GM13976 (cell line): ENCODE results near the gene CACNB2.

Source experiments
- DNase-seq: peaks from one replicate; pipeline ENCODE4 v3.0.0; 2012; ENCODE audit warnings: low spot score
- CTCF ChIP-seq: IDR thresholded peaks from 2 replicates; pipeline ENCODE4 v1.5.1; 2012; ENCODE audit warnings: borderline replicate concordance, mild to moderate bottlenecking; ENCODE audit not compliant: insufficient read depth; ENCODE audit errors: extremely low read depth, missing control alignments, control extremely low read depth
- in situ Hi-C: fragments of 300-500 bp; cut with MboI; formaldehyde crosslinking; loops from one replicate; pipeline ENCODE4 v1.12.0; 2022; ENCODE audit warnings: low sequenced_read_pairs, mixed read lengths, inconsistent platforms; ENCODE audit not compliant: unreplicated experiment

The CACNB2 gene

GRCh38 chr10:18140149-18140956 is at the start of gene CACNB2:
CACNB2 (plus strand) TSS chr10:18140424.
- TF ChIP-seq CTCF, result no peak
- DNase-seq, result peak; percentile 18
- in situ Hi-C loops, result no loop called here

- TF ChIP-seq CTCF, result no peak
- in situ Hi-C loops, result no loop called here
- no peak for DNase-seq
Observed at GRCh38 chr10:18094332-18094731, 45.9 kb upstream of the CACNB2 start.

GRCh38 chr10:18094793-18095192 is 45.4 kb upstream of the CACNB2 start:
- TF ChIP-seq CTCF, result no peak
- in situ Hi-C loops, result no loop called here
- DNase-seq, result no peak

- in situ Hi-C loops, result no loop called here
- no peak for DNase-seq
- no peak for TF ChIP-seq CTCF
Observed at GRCh38 chr10:18097524-18097923, 42.7 kb upstream of the CACNB2 start.

GRCh38 chr10:18098201-18098600 is 42.0 kb upstream of the CACNB2 start:
- DNase-seq, result no peak
- TF ChIP-seq CTCF, result no peak
- in situ Hi-C loops, result no loop called here

- no peak for TF ChIP-seq CTCF
Observed at GRCh38 chr10:18099415-18099814, 40.8 kb upstream of the CACNB2 start.

More at GRCh38 chr10:18099415-18099814, 40.8 kb upstream of the CACNB2 start:
- in situ Hi-C loops, result no loop called here
- DNase-seq, result no peak
